ENCODE measurements around the gene FERMT2.
"Not testable (repeated sequence)": the region's sequence is repeated elsewhere in the genome, so short reads cannot be mapped to it uniquely, and the experiment has no call there.

Gene FERMT2

DNA sequence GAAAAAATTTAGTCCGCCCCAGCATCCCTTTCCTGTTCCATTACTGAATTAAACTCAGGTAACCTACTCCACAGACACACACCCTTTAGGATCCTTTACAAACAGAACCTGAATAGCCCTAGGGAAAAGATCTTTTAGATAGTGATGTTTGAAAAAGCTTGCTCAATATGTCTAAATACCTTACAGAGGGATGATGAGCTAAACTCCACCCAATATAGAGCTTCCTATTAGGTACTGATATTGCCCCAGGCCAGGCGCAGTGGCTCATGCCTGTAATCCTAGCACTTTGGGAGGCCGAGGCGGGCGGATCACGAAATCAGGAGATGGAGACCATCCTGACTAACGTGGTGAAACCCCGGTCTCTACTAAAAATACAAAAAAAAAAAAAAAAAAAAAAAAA lies 50.1 kb downstream of the FERMT2 start:
- no peak for DNase-seq

DNA sequence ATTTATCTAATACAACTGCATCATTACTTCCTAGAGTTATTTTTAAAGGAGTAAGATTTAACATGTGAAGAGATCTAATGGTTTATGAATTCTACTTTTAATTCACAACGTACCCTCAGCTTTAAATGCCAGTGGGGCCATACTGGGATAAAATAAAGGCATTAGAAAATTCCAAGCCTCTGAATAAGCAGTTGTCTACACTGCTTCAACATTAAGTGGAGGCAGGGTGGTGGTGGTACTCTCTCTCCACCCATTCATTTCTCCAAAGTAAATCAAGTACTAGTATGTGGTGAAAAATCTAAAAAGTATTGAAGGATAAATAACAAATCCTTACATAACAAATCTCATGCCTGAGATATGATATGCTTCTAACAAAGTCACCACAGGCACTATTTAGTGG lies 52.4 kb downstream of the FERMT2 start:
- DNase-seq: no peak

DNA sequence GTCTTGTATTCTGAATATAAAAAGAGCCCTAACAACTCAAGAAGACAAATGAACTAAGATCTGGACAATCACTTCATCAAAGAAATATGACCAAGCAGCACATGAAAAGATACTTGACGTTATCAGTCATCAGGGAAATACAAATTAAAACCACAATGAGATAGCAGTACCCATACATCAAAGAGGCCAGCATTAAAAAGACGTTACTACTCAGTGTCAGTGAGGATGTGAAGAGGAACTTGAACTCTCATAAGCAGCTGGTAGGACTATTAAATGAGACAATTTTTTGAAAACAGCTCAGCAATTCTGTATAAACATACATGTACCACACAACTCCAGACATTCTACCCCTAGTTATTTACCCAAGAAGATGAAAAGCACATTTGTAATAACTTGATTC lies 55.9 kb downstream of the FERMT2 start:
- DNase-seq: no peak

DNA sequence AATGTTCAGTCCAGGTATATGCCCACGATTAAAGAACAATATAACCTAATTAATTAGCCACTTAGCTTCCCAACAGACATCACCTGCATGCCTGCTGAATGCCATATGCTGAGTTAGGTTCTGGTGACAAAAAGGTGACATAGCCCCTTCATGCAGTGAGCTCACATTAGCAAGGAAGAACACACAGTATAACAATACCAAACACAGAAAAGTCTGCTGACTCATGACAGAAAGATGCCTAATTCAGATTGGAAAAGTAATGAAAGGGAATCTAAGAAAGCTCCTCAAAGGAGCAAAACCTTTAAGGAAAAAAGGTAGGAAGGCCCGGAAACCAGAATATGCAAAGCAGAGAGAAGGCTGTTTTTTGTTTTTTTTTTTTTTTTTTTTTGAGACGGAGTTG lies 59.0 kb downstream of the FERMT2 start:
- DNase-seq: no peak

DNA sequence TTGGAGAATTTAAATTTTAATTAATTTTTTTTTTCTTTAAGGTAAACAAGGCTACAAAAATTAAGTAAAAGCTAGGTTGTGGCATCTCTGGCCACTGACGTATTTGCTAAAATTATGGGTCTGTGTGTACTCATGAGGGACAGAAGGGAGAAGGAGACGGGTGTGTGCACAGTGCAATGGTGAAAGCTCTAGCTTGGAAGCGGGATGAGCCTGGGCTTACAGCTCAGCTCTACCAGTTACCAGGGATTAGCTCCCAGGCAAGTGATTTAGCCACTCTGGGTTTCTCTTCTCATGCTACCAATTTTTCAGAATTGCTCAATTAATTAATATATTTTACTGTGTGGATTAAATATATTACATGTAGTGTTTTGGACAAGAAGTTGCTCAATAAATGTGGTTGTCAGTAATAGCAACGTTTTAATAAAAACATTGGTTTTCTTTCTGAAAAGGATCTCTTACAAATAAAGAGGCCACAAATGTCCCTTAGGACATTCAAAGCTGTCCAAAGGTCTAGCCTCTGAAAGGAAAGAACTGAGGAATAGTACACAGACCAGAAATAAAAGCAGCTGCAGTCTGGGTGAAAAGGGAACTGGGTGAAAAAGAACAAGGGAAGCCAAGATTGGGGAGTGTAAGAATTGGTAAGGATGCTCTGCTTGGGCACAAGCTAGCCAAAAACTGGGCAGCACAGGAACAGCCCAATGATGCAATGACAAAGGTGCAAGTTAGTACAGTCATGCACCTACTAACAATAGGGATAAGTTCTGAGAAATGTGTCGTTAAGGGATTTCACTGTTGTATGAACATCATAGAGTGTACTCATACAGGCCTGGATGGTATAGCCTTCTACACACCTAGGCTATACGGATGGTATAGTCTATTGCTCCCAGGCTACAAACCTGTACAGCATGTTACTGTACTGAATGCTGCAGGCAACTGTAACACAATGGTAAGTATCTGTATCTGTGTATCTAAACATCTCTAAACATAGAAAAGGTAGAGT lies 61.7 kb downstream of the FERMT2 start:
- DNase-seq: no peak

DNA sequence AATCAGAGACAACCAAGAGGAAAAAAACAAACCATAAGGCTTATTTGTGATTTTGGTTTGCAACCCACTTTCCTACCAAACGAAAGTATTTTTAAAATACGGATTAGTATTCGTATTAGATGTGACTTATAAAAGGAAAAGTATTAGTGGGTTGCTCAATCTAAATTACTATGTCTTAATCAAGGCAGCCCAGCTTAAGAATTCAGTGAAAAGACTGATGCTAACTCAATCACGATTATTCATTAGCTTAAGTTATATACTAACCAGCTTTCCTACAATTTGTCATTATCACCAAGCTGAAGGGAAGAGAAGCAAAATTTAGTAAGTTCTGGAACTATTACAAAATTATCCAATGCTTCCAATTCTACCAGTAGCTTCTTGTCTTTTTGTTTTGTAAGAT lies 62.7 kb downstream of the FERMT2 start:
- DNase-seq: no peak

DNA sequence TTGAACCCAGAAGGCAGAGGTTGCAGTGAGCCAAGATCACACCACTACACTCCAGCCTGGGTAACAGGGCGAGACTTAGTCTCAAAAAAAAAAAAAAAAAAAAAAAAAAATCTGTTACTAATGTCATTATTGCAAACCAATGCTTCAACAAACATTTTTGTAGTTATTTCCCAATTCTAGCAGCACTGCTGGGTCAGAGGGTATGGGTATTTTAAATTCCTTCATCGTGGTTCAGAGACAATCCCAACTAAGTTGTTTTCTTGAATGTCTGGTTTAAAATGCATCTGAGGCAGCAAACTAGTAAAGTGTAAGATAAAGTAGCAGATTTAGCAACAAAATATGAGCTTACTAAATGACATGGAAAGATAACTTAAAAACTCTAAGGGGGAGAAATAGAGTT lies 65.6 kb downstream of the FERMT2 start:
- DNase-seq: no peak

DNA sequence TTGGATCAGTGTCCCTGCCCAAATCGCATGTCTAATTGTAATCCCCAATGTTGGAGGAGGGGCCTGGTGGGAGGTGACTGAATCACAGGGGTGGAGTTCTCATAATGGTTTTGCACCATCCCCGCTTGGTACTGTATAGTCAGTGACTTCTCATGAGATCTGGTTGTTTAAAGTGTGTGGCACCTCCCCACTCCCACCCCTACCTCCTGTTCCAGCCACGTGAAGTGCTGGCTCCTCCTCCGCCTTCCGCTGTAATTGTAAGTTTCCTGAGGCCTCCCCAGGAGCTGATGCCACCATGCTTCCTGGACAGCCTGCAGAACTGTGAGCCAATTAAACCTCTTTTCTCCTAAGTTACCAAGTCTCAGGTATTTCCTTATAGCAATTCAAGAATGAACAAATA lies 67.2 kb downstream of the FERMT2 start:
- DNase-seq: no peak

DNA sequence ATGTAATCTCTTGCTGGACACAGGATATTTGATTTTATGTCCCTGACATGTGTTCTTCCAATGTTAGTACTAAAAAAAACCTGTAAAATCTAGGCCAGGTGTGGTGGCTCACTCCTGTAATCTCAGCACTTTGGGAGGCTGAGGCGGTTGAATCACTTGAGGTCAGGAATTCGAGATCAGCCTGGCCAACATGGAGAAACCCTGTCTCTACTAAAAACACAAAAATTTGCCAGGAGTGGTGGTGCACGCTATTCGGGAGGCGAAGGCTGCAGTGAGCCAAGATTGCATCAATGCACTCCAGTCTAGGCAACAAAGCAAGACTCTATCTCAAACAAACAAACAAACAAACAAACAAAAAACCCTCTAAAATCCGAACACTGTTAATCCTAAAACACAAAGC lies 68.0 kb downstream of the FERMT2 start:
- DNase-seq: no peak

DNA sequence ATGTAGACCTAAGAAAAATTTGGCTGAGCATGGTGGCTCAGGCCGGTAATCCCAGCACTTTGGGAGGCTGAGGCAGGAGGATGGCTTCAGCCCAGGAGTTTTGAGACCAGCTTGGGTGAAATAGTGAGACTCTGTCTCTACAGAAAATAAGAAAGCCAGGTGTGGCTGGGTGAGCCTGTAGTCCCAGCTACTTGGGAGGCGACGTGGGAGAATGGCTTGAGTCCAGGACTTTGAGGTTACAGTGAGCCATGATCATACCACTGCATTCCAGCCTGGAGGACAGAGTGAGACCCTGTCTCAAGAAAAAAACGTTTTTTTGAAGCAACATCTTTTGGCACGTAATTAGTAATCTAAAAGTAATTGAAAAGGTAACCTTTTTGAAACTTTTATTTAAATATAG lies 70.9 kb downstream of the FERMT2 start:
- DNase-seq: no peak

DNA sequence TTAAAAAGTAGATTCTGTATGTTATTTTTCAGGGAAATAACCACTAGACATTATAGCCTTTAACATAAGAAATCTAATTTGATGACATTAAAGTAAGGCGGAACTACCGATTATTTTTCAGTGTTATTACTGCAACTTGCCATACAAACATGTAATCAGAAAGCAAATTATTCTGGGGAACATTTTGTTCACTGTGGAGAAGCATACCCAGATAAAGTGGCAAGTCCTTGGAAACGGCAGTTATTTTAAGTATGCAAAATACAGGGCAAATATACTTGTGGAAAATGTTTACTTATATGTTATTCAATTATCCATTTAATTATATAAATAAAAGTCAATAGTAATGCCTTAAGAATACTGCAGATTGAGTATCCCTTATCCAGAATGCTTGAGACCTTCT lies 71.9 kb downstream of the FERMT2 start:
- no peak for DNase-seq

DNA sequence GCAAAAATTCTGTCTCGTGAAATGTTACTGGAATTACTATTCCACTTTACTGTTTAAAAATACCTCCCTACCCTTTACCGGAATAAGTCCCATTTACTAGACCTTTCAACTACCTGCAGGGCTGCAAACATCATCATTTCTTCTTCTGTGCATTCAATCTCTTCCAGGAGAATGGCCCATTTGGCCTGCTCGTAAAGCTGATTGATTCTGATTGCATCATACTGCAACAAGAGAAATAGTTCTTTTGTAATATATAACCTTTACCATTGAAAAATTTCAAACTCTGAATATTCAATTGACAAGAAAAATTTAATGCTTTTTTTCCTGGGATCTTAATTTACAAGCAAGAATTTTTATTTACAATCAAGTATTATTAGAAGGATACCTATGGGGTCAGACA lies 72.4 kb downstream of the FERMT2 start:
- no peak for DNase-seq

DNA sequence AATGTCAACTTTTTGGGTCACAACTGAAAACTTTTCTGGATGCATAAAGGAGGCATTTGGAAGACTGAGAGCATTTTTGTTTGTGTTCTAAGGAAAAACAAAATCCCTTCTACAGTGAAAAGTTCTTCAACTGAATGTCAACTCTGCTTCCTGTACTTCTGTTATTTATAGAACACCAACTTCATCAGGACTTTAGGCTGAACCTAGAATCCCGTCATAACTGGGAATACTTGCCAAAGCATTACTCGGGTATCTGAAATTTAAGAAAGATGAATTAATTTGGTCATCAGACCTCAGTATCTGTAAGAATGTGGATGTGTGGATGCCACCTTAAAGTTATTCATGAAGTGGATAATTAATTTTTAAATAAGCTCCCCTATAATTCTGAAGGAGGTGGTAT lies 73.2 kb downstream of the FERMT2 start:
- DNase-seq: no peak

DNA sequence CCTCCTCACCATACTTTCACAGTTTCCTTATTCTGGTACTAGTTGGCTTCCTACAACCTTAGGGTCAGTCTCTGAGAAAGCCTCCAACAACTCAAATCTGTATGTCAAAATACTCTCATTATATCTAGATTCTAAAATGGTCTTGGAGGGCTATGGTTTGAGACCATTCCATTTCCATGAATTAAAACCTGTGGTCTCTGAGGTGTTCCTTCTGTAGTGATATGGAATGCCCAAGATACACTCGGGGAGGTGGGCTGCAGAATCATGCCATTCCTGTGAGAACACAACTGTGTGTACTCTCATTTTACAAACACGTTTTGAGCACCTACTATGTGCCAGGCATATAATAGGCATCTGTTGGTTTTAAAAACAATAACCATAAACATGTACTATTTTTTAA lies 74.0 kb downstream of the FERMT2 start:
- DNase-seq: no peak

DNA sequence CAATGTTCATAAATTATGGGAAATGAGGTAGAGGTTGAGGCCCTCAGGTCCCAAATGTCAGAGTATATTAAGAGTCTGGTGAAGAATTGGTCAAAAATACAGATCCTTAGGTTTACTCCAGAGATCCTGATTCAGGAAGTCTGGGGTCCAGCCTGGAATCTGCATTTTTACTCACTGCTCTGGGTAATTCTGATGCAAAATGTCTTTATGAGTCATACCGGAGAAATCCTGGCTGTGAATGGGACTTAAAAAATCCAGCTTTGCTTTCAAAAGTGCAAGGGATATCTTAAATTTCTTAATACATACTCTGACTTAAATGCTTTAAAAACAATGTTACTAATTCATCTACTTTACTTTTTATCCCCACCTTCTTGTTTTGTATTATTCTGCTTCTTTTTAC lies 74.5 kb downstream of the FERMT2 start:
- no peak for DNase-seq

DNA sequence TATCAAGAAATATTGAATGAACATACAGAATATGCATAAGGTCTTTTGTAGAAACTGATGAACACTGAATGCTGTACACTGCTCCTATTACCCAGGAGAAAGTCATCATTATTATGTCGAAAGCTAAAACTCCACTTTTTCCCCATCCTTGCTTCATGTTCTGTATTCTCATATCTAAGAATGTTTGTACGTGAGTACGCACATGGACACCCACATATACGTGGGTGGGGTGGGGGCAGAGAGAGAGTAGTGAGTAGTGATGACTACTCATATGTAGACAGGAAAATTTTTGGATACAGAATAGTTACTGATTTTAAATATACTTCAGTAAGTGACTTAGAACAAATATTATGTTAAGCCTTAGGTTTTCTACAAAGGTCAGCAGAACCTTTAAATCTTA lies 75.1 kb downstream of the FERMT2 start:
- DNase-seq: no peak

DNA sequence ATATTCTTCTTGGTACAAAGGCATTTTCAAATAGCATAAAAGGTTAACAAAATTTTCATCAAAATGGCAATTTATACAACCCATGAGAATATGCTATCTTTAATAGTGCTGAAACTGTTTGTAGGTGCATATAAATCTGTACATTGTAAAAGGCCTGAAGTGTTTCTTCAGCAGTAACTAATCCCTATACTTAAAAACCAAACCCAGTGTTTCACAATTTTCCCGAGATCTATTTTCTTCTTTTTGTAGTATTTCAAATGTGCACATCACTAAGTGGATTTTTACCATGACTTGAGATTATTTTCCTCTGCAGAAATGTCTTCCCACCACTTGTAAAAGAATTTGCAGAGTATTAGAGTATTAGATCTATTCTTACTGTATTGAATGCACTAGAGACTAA lies 76.5 kb downstream of the FERMT2 start:
- DNase-seq: no peak

DNA sequence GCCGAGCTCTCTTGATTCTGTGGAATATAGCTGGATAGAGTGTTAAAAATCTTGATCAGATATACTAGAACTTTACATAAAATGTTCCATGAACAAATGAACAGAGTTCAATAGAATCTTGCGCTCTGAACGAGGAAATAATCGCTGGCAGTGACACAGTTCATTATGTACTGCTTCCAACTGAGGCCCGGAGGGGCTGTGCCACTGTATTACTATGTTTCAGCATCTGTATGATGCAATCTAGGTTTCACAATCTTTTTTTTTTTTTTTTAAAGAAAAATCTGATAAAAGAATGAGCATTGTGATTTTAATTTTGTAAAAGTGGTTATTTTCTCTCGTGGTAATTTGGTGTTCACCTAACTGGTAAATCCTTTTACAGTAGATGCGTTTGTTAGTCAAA lies 77.2 kb downstream of the FERMT2 start:
- no peak for DNase-seq

DNA sequence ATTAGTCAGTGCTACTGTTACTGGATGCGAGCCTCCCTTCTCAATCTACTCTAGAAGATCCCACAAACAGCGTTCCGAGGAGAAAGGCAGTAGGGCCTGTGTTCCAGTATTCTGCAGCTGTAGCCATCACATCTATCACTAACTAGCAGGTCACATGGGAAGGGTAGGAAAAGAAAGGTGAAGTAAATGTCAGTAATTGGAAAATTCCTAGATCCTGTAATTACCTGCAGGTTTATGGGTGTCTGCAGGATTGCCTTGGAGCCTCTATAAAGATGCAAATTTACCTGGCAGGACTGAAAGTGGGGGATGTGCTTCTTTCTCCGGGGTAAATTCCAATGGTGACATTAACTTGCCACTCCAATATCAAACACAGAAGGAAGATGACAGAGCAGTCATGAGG lies 77.8 kb downstream of the FERMT2 start:
- no peak for DNase-seq

DNA sequence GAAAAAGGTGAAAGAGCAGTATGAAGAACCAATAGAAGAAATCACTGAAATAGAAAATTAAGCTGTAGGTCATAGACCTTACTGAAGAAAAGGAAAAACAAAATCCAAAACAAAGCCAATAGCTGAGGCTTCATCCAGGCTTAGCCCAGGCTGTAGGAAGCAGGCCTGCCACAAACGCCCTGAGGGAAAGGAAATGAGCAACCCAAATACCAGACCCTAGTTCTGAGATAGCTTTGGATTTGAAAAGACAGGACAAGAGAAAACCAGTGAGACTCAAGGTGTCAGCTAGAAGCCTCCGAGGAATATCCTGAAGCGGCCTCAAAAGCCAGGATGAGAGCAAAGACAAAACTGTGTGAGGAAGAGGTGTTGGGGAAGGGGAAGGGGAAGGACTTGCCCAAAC lies 79.2 kb downstream of the FERMT2 start:
- DNase-seq: no peak

DNA sequence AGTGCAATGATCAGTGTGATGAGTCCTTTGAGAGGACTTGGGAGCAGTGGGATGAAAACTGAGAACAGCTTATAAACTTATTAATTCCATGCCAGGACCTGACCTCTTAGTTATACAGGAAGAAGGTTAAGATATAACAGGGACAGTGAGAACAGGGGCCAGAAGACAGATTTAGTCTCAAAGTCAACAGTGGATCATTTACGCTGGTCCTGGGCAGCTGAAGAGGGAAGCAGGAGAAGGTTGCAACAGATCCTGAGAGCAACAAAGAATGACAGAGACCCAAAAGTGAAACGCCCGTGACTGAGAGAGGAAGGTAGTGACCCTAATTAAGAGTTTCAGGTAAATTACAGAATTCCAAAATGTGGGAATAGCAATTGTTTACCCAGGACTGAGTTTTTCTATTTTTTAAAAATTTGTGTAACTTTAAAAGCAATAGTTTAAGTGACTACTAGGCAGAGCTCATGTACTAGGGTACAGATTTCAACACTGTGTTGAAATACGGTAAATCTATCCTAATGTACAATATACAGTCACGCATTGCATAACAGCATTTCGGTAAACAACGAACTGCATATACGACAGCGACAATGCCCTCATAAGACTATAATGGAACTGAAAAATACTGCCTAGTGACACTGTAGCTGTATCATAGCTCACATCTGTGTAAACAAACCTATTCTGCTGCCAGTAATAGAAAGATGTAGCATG lies 81.8 kb downstream of the FERMT2 start:
- no peak for DNase-seq

DNA sequence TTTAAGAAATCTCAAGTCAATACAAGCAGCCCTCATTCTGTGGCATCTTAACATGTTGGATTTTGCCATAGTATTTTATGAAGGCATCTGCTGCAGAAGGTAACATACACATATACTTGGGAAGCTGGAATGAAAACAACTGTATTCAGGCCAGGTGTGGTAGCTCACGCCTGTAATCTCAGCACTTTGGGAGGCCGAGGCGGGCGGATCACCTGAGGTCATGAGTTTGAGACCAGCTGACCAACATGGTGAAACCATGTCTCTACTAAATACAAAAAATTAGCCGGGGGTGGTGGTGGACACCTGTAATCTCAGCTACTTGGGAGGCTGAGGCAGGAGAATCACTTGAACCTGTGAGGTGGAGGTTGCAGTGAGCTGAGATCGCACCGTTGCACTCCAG lies 86.0 kb downstream of the FERMT2 start:
- not testable (repeated sequence) for DNase-seq

DNA sequence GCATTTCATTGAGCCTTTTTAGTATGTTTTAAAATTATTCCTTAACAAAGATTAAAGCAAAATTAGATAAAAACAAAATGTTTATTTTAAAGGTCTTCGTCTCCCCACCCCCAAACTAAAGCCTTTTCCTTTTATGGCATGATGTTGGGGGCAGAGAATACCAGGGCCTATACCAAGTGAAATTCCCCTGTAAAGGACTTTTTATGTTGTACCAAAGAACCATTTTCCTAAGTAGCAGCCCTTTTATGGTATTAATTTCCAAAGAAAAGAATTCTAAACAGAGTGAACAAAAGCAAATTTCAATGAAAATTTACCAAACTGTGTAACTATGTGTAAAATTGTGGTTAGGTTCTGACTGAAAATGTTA lies 87.5 kb downstream of the FERMT2 start:
- DNase-seq: no peak

DNA sequence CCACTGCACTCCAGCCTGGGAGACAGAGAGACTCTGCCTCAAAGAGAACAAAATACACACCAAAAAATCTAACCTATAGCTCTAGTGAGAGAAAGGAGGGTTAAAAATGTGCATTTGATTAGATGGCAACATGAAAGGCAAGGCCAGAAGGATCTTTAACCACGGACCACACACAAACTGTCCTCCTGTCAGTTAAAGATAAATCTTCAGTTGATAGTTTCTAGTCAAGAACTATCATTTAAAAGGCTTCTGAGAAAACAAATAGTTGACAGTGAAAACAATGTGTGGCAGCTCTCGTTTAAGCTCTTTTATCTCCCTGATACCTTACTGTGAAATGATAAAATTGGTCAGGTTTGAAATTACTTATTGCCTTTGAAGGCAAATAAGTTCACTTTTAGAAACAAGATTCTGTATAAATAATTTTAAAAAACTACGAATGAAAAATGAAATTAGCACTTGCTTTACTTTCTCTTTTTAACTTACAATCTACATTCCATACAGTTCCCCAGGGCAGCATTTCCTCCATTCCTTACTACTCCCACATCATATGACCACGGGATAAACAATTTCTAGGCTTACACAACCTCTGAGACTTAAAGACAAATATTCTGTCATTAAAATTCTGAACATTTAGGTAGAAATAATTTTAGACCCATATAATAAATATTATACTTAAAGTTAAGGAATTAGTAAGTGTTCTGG lies 88.1 kb downstream of the FERMT2 start:
- no peak for DNase-seq

All from stimulated activated naive CD4-positive, alpha-beta T cell (primary cell).